ENCODE results near the gene TSR3.

DNA sequence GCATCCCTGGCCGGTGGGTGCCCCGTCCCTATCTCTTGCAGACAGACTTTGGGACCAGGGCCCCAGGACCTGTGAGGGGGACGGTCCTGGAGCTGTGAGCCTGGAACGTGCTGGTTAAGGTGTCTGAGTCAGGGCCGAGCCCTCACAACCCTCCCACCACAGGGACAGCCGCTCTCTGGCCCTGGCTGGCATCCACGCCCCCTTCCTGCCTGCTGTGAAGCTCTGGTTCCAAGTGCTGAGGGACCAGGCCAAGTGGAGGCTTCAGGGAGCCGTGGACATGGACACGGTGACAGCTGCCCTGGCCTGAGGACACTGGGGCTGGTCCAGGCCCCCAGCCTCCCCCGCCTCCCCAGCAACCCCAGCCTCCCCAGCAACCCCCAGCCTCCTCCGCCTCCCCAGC, 6.6 kb downstream of the TSR3 start:
- no peak for TF ChIP-seq EP300 (IDR thresholded peaks at IDR 0.05)
- TF ChIP-seq, protein P1, sequence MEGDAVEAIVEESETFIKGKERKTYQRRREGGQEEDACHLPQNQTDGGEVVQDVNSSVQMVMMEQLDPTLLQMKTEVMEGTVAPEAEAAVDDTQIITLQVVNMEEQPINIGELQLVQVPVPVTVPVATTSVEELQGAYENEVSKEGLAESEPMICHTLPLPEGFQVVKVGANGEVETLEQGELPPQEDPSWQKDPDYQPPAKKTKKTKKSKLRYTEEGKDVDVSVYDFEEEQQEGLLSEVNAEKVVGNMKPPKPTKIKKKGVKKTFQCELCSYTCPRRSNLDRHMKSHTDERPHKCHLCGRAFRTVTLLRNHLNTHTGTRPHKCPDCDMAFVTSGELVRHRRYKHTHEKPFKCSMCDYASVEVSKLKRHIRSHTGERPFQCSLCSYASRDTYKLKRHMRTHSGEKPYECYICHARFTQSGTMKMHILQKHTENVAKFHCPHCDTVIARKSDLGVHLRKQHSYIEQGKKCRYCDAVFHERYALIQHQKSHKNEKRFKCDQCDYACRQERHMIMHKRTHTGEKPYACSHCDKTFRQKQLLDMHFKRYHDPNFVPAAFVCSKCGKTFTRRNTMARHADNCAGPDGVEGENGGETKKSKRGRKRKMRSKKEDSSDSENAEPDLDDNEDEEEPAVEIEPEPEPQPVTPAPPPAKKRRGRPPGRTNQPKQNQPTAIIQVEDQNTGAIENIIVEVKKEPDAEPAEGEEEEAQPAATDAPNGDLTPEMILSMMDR (IDR thresholded peaks at IDR 0.05): no peak
- no peak for TF ChIP-seq POLR2A (IDR thresholded peaks at IDR 0.05; ENCODE audit: low read depth)
- TF ChIP-seq POLR2AphosphoS5 (IDR thresholded peaks at IDR 0.05): no peak
